ENCODE measurements around the gene PMPCA.
A peak's percentile ranks its signal among the peaks of the same experiment; 100 is the strongest.
"Not testable (repeated sequence)": the region's sequence is repeated elsewhere in the genome, so short reads cannot be mapped to it uniquely, and the experiment has no call there.

The PMPCA gene

GRCh38 chr9:136394312-136395019, 16.0 kb upstream of the PMPCA start:
- no peak for DNase-seq (ENCODE audit: low read depth, low spot score)

GRCh38 chr9:136395020-136395340, 15.5 kb upstream of the PMPCA start:
- DNase-seq (ENCODE audit: low read depth, low spot score) = no peak

- no peak for DNase-seq (ENCODE audit: low read depth, low spot score)
Observed at GRCh38 chr9:136395345-136396218, 14.9 kb upstream of the PMPCA start.

GRCh38 chr9:136396219-136396515, 14.3 kb upstream of the PMPCA start:
- no peak for DNase-seq (ENCODE audit: low read depth, low spot score)

- DNase-seq (ENCODE audit: low read depth, low spot score) = no peak
Observed at GRCh38 chr9:136397643-136398042, 12.8 kb upstream of the PMPCA start.

GRCh38 chr9:136398286-136398685, 12.2 kb upstream of the PMPCA start:
- no peak for DNase-seq (ENCODE audit: low read depth, low spot score)

GRCh38 chr9:136399176-136400037, 11.1 kb upstream of the PMPCA start:
- DNase-seq (ENCODE audit: low read depth, low spot score) = peak; percentile 52

- DNase-seq (ENCODE audit: low read depth, low spot score) = peak; percentile 97
Observed at GRCh38 chr9:136400038-136400834, 10.2 kb upstream of the PMPCA start, which contains the start of gene SNAPC4. TSS of gene SNAPC4 (minus strand) at chr9:136400170. CDS start at chr9:136398428, 1,742 bp downstream.

- no peak for DNase-seq (ENCODE audit: low read depth, low spot score)
Observed at GRCh38 chr9:136401173-136401922, 9.1 kb upstream of the PMPCA start.

- DNase-seq (ENCODE audit: low read depth, low spot score) = no peak
Observed at GRCh38 chr9:136402067-136402466, 8.4 kb upstream of the PMPCA start.

GRCh38 chr9:136403538-136403914, 6.9 kb upstream of the PMPCA start:
- no peak for DNase-seq (ENCODE audit: low read depth, low spot score)

GRCh38 chr9:136403915-136404800, 6.3 kb upstream of the PMPCA start:
- no peak for DNase-seq (ENCODE audit: low read depth, low spot score)

- DNase-seq (ENCODE audit: low read depth, low spot score) = no peak
Observed at GRCh38 chr9:136404801-136405136, 5.7 kb upstream of the PMPCA start.

GRCh38 chr9:136405481-136405880, 5.0 kb upstream of the PMPCA start:
- no peak for DNase-seq (ENCODE audit: low read depth, low spot score)

GRCh38 chr9:136405904-136406303, 4.6 kb upstream of the PMPCA start:
- DNase-seq (ENCODE audit: low read depth, low spot score) = not testable (repeated sequence)

GRCh38 chr9:136407061-136407460, 3.4 kb upstream of the PMPCA start:
- not testable (repeated sequence) for DNase-seq (ENCODE audit: low read depth, low spot score)

- DNase-seq (ENCODE audit: low read depth, low spot score) = no peak
Observed at GRCh38 chr9:136407911-136408310, 2.5 kb upstream of the PMPCA start.

GRCh38 chr9:136409557-136410455, 652 bp upstream of the PMPCA start:
- DNase-seq (ENCODE audit: low read depth, low spot score) = peak; percentile 62

GRCh38 chr9:136411378-136411777, 920 bp downstream of the PMPCA start:
- no peak for DNase-seq (ENCODE audit: low read depth, low spot score)

All from astrocyte of the hippocampus (primary cell).